Suprapubic skin (tissue), 4 donors: ENCODE measurements around the gene KCNK16.

Experiments
- EP300 ChIP-seq: sonication (generic); formaldehyde crosslinking; IDR thresholded peaks from one replicate; pipeline ENCODE4 v1.6.1; 2017; ENCODE audit warnings: antibody characterized with exemption
- POLR2A ChIP-seq, 2 donors: fragments of 450-650 bp; IDR thresholded peaks; one replicate each; pipeline ENCODE4 v1.6.1; 2017; ENCODE audit warnings: antibody characterized with exemption in 2 of 2, mild to moderate bottlenecking in 2 of 2, moderate library complexity in 2 of 2
- POLR2AphosphoS5 ChIP-seq, 3 donors: sonication (generic); formaldehyde crosslinking; IDR thresholded peaks; one replicate each; pipeline ENCODE4 v1.6.1; 2017; ENCODE audit warnings: antibody characterized with exemption in 3 of 3
- TF ChIP-seq, protein P1 (sequence below), 2 donors: fragments of 200-600 bp in 1 of 2; fragments of 450-650 bp in 1 of 2; sonication (generic) in 1 of 2; IDR thresholded peaks; one replicate each; pipeline ENCODE4 v1.5.1; 2016 to 2019; ENCODE audit warnings: antibody characterized with exemption in 2 of 2, mild to moderate bottlenecking in 1 of 2, moderate library complexity in 1 of 2

DNA sequence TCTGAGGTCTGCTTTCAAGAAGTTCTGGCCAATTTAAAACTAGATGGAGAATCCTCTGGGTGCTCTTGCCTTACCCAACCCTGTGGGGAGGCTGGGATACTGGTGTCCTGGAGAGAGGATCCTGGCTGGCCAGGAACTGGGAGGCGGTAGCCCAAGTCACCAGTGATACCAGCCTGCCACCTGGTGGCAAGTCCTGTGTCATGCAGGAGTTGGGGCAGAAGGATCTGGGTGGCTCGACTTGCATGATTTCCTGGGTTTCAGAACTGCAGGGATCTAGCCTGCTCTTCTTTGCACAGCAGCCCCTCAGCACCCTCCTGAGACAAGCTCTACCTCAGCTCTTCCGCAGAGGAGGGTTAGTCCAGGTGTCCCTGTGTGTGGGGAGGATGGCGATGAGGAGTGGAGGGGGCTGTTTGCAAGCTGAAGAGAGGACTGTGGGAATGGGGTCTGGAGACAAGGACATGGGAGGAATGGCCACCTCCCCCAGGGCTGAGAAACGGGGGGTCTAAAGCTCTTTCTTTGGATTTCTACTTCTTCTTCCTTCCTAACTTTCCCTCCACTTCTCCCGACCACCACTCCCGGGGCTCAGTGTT lies 12.5 kb downstream of the KCNK16 start:
- TF ChIP-seq, protein P1, sequence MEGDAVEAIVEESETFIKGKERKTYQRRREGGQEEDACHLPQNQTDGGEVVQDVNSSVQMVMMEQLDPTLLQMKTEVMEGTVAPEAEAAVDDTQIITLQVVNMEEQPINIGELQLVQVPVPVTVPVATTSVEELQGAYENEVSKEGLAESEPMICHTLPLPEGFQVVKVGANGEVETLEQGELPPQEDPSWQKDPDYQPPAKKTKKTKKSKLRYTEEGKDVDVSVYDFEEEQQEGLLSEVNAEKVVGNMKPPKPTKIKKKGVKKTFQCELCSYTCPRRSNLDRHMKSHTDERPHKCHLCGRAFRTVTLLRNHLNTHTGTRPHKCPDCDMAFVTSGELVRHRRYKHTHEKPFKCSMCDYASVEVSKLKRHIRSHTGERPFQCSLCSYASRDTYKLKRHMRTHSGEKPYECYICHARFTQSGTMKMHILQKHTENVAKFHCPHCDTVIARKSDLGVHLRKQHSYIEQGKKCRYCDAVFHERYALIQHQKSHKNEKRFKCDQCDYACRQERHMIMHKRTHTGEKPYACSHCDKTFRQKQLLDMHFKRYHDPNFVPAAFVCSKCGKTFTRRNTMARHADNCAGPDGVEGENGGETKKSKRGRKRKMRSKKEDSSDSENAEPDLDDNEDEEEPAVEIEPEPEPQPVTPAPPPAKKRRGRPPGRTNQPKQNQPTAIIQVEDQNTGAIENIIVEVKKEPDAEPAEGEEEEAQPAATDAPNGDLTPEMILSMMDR (IDR thresholded peaks at IDR 0.05): peak; percentile 74 to 91
- no peak for TF ChIP-seq POLR2A (IDR thresholded peaks at IDR 0.05)
- no peak for TF ChIP-seq EP300
- no peak for TF ChIP-seq POLR2AphosphoS5 (IDR thresholded peaks at IDR 0.05)
